H1 (cell line): Measurements from ENCODE around the gene PELI2. TPM values are rescaled to one million over a fixed set of nuclear protein-coding genes. Genes with fewer than 3 reads are reported as not detected.

Source experiments
- CTCF ChIA-PET: fragments of 300-600 bp; sonication (Branson Sonifier 250); formaldehyde crosslinking; loops from one replicate; lab custom pipeline; 2021; ENCODE audit not compliant: partially characterized antibody; lab: Charles Lee
- POLR2A ChIA-PET: fragments of 300-600 bp; sonication (Branson Sonifier 250); formaldehyde crosslinking; loops from one replicate; lab custom pipeline; 2021; ENCODE audit warnings: inconsistent platforms; ENCODE audit not compliant: partially characterized antibody; lab: Charles Lee
- DNase-seq, 2 experiments: peaks; one replicate each; pipeline versions ENCODE4 v3.0.0 to v3.0.0-alpha.2; 2010 to 2022; ENCODE audit warnings: low spot score in 2 of 2, low read depth in 1 of 2, mixed read lengths in 1 of 2
- FAIRE-seq: peaks from 2 replicates; lab custom pipeline; 2011; peaks lifted over from hg19 to GRCh38; lab: Jason Lieb, UNC
- H2AFZ ChIP-seq: 2 replicates; pipeline ENCODE4 v1.8.1; 2012; ENCODE audit warnings: low read length, inconsistent platforms
- H2AK5ac ChIP-seq: 2 replicates; pipeline ENCODE4 v1.6.1; 2013; ENCODE audit warnings: low read depth, low read length
- H2BK120ac ChIP-seq: replicated peaks from 2 replicates; pipeline ENCODE3; 2013; ENCODE audit warnings: low read depth, low read length, inconsistent platforms
- H2BK12ac ChIP-seq: 2 replicates; pipeline ENCODE4 v1.6.1; 2013; ENCODE audit warnings: low read depth, low read length
- H2BK15ac ChIP-seq: 2 replicates; pipeline ENCODE4 v1.6.1; 2013; ENCODE audit warnings: low read length
- H2BK20ac ChIP-seq: 2 replicates; pipeline ENCODE4 v1.6.1; 2013; ENCODE audit warnings: low read length
- H2BK5ac ChIP-seq: 2 replicates; pipeline ENCODE4 v1.6.1; 2013; ENCODE audit warnings: low read depth, low read length
- H3K14ac ChIP-seq: 2 replicates; pipeline ENCODE4 v1.6.1; 2013; ENCODE audit warnings: inconsistent platforms; ENCODE audit not compliant: insufficient read length
- H3K18ac ChIP-seq: 2 replicates; pipeline ENCODE4 v1.6.1; 2013; ENCODE audit warnings: low read length; ENCODE audit errors: extremely low read depth
- H3K23ac ChIP-seq: 2 replicates; pipeline ENCODE4 v1.6.1; 2013; ENCODE audit warnings: inconsistent platforms; ENCODE audit not compliant: insufficient read length
- H3K23me2 ChIP-seq: 2 replicates; pipeline ENCODE4 v1.6.1; 2013; ENCODE audit warnings: low read depth, low read length
- H3K27ac ChIP-seq: 2 replicates; pipeline ENCODE4 v1.6.1; 2011; ENCODE audit warnings: low read depth, low read length, inconsistent platforms
- H3K27me3 ChIP-seq, 4 experiments: replicated peaks in 1 of 4; 1 replicate in 1 of 4; 2 replicates in 3 of 4; pipeline versions ENCODE4 v1.6.1 to v1.8.1; 2011 to 2013; ENCODE audit warnings: low read length in 3 of 4, mild to moderate bottlenecking in 3 of 4, inconsistent platforms in 2 of 4, mixed read lengths in 2 of 4, moderate library complexity in 1 of 4; ENCODE audit not compliant: control insufficient read depth in 3 of 4, insufficient read depth in 3 of 4; ENCODE audit errors: extremely low read depth in 1 of 4
- H3K36me3 ChIP-seq, 4 experiments: 2 replicates each; pipeline versions ENCODE4 v1.6.1 to v1.8.1; 2011 to 2013; ENCODE audit warnings: mild to moderate bottlenecking in 4 of 4, low read length in 3 of 4, moderate library complexity in 2 of 4, control low read depth in 1 of 4, inconsistent platforms in 1 of 4; ENCODE audit not compliant: insufficient read depth in 4 of 4, control insufficient read depth in 2 of 4
- H3K4ac ChIP-seq: replicated peaks from 2 replicates; pipeline ENCODE3; 2013; ENCODE audit warnings: low read length, low read depth, mixed read lengths, inconsistent platforms; ENCODE audit not compliant: insufficient read length
- H3K4me1 ChIP-seq, 4 experiments: replicated peaks in 1 of 4; 1 replicate in 1 of 4; 2 replicates in 3 of 4; pipeline versions ENCODE4 v1.6.1 to v1.8.1; 2011 to 2013; ENCODE audit warnings: low read length in 3 of 4, inconsistent platforms in 2 of 4, mixed read lengths in 1 of 4; ENCODE audit not compliant: insufficient read depth in 4 of 4, control insufficient read depth in 3 of 4
- H3K4me2 ChIP-seq, 2 experiments: 2 replicates each; pipeline versions ENCODE4 v1.6.1 to v1.8.1; 2011 to 2013; ENCODE audit warnings: low read depth in 2 of 2, low read length in 2 of 2, control low read depth in 1 of 2, inconsistent platforms in 1 of 2, mild to moderate bottlenecking in 1 of 2; ENCODE audit not compliant: insufficient read depth in 1 of 2
- H3K4me3 ChIP-seq, 4 experiments: fragments of 200-600, 300-600 bp in 1 of 4; sonication (generic), shearing (Covaris generic), sonication (Bioruptor Twin) in 1 of 4; 2 replicates each; pipeline versions ENCODE4 v1.5.1 to v1.8.1; 2011 to 2016; ENCODE audit warnings: low read length in 4 of 4, low read depth in 3 of 4, control low read depth in 2 of 4, inconsistent platforms in 2 of 4, mild to moderate bottlenecking in 2 of 4, mixed read lengths in 1 of 4, moderate library complexity in 1 of 4; ENCODE audit not compliant: insufficient read depth in 2 of 4; ENCODE audit errors: extremely low read depth in 1 of 4
- H3K56ac ChIP-seq: replicated peaks from 2 replicates; pipeline ENCODE3; 2013; ENCODE audit warnings: low read depth, mild to moderate bottlenecking, mixed read lengths, low read length, inconsistent platforms; ENCODE audit not compliant: insufficient read length
- H3K79me1 ChIP-seq: 2 replicates; pipeline ENCODE4 v1.6.1; 2013; ENCODE audit warnings: low read depth, low read length, control low read depth
- H3K79me2 ChIP-seq, 2 experiments: 2 replicates each; pipeline versions ENCODE4 v1.6.1 to v1.8.1; 2012 to 2013; ENCODE audit warnings: low read length in 2 of 2, mild to moderate bottlenecking in 2 of 2, inconsistent platforms in 1 of 2; ENCODE audit not compliant: insufficient read depth in 2 of 2, control insufficient read depth in 1 of 2
- H3K9ac ChIP-seq, 4 experiments: replicated peaks in 1 of 4; 1 replicate in 1 of 4; 2 replicates in 3 of 4; pipeline versions ENCODE4 v1.6.1 to v1.8.1; 2011 to 2013; ENCODE audit warnings: low read depth in 3 of 4, low read length in 3 of 4, control low read depth in 2 of 4, mild to moderate bottlenecking in 2 of 4, moderate library complexity in 2 of 4, inconsistent platforms in 1 of 4; ENCODE audit errors: extremely low read depth in 1 of 4
- H3K9me3 ChIP-seq, 2 experiments: 2 replicates each; pipeline versions ENCODE4 v1.6.1 to v1.8.1; 2012 to 2013; ENCODE audit warnings: mild to moderate bottlenecking in 2 of 2, moderate library complexity in 2 of 2, control low read depth in 1 of 2, inconsistent platforms in 1 of 2, low read depth in 1 of 2, low read length in 1 of 2, mixed read lengths in 1 of 2; ENCODE audit not compliant: insufficient read depth in 2 of 2
- H4K20me1 ChIP-seq, 2 experiments: replicated peaks in 1 of 2; 2 replicates each; pipeline versions ENCODE3 to v1.8.1; 2011 to 2013; ENCODE audit warnings: inconsistent platforms in 2 of 2, low read length in 2 of 2, mild to moderate bottlenecking in 1 of 2; ENCODE audit not compliant: insufficient read depth in 2 of 2, control insufficient read depth in 1 of 2
- H4K5ac ChIP-seq: 2 replicates; pipeline ENCODE4 v1.6.1; 2013; ENCODE audit warnings: low read length, low read depth, mixed read lengths, inconsistent platforms; ENCODE audit not compliant: insufficient read length
- H4K8ac ChIP-seq: 2 replicates; pipeline ENCODE4 v1.8.0; 2013; ENCODE audit warnings: mild to moderate bottlenecking, moderate library complexity, low read length, inconsistent platforms; ENCODE audit not compliant: insufficient read depth; ENCODE audit errors: extremely low read depth
- H4K91ac ChIP-seq: replicated peaks from 2 replicates; pipeline ENCODE3; 2013; ENCODE audit warnings: low read length, mixed read lengths, inconsistent platforms; ENCODE audit not compliant: insufficient read length
- POU5F1 ChIP-seq: IDR thresholded peaks from 2 replicates; pipeline ENCODE4 v1.6.1; 2011; ENCODE audit warnings: low read depth, mild to moderate bottlenecking, low read length, moderate library complexity
- WGBS, 2 experiments: shearing (Covaris generic) in 1 of 2; methylation state at CpG; one replicate each; pipeline versions ENCODE4 v1.1.6 to v1.1.7; 2013 to 2015; ENCODE audit warnings: low lambda C conversion rate in 2 of 2, mixed read lengths in 2 of 2, inconsistent platforms in 1 of 2, low coverage in 1 of 2, missing lambda C conversion rate in 1 of 2; ENCODE audit not compliant: insufficient replicate concordance in 2 of 2, insufficient coverage in 1 of 2, insufficient read length in 1 of 2; ENCODE audit errors: extremely low coverage in 1 of 2, missing lambda C conversion rate in 1 of 2; 5-methylcytosine and 5-hydroxymethylcytosine counted together
- polyA plus RNA-seq, 7 experiments: library from polyadenylated mRNA; depleted of rRNA in 3 of 7; stranded (reverse) in 5 of 7; unstranded in 2 of 7; fragments of >200 nt in 5 of 7; fragments of 200-250 nt in 2 of 7; gene quantifications; 1 replicate in 5 of 7; 2 replicates in 1 of 7; 4 replicates in 1 of 7; pipeline versions ENCODE4 v1.2.1 to v1.2.3, GENCODE V29; 2011 to 2013; ENCODE audit warnings: missing spikeins in 2 of 7, mixed read lengths in 2 of 7
- total RNA-seq: library from RNA; stranded (reverse); fragmentation: NEBNext Ultra II Directional; extraction: Animal tissue kit (Norgen Biotek cat#: 25700); gene quantifications from 2 replicates; pipeline ENCODE4 v1.2.1, GENCODE V29; 2021

Gene PELI2
- total and polyA plus RNA-seq, 2 of the 8 experiments (the other 6 are each of a cell fraction or from before 2014, with no cell fraction given) = 14.6 to 25.7 TPM

- Histone ChIP-seq H2BK5ac (no peak overlapping the region), H4K5ac (no peak overlapping the region), H3K4me2 (no peak overlapping the region), H3K18ac (no peak overlapping the region), H3K79me1 (no peaks in the 10 kb centered on the region), H3K14ac (no peak overlapping the region), H2AFZ (no peak overlapping the region), H3K27me3 (no peaks in the 10 kb centered on the region), H3K36me3 (no peaks in the 10 kb centered on the region), H4K8ac (no peak overlapping the region), H2BK120ac (no peak overlapping the region), H3K79me2 (no peaks in the 10 kb centered on the region), H3K9me3 (no peaks in the 10 kb centered on the region), H3K56ac (no peak overlapping the region), H3K27ac (no peak overlapping the region), H3K23me2 (no peaks in the 10 kb centered on the region), H2BK12ac (no peak overlapping the region), H4K20me1 (no peaks in the 10 kb centered on the region), H3K23ac (no peak overlapping the region), H2BK15ac (no peak overlapping the region), H3K4me1 (no peaks in the 10 kb centered on the region), H3K9ac (no peak overlapping the region), H4K91ac (no peak overlapping the region), H3K4ac (no peak overlapping the region), H2BK20ac (no peak overlapping the region), H3K4me3 (no peak overlapping the region), H2AK5ac (no peak overlapping the region)
- POLR2A ChIA-PET = no interaction called here
- WGBS, 2 experiments = 83% methylated on average over 5 of the region's 5 CpGs; no CpG with 5 or more reads in 1 of the 2 experiments
- no peak for TF ChIP-seq POU5F1
- FAIRE-seq (no peak), DNase-seq (no peak)
- CTCF ChIA-PET = interaction anchor here (1.1 to 2.4 kb wide), 3 partner anchors 15 to 35 kb away, joined by 3 to 8 read pairs (median 3); no protein-coding TSS in a partner anchor
Observed at GRCh38 chr14:56324856-56325699, 206.9 kb downstream of the PELI2 start.
